ES-I3 (cell line): ENCODE measurements around the gene KIAA1958.

Source experiments
- H3K36me3 ChIP-seq: 2 replicates; pipeline ENCODE4 v1.6.1; 2013; ENCODE audit warnings: mild to moderate bottlenecking, low read length, control low read depth, moderate library complexity; ENCODE audit not compliant: insufficient read depth
- H3K4me1 ChIP-seq: 2 replicates; pipeline ENCODE4 v1.6.1; 2013; ENCODE audit warnings: mild to moderate bottlenecking, control low read depth, low read length; ENCODE audit not compliant: insufficient read depth
- H3K9ac ChIP-seq: 2 replicates; pipeline ENCODE4 v1.6.1; 2013; ENCODE audit warnings: low read depth, mild to moderate bottlenecking, low read length, moderate library complexity
- H3K9me3 ChIP-seq: 2 replicates; pipeline ENCODE4 v1.6.1; 2013; ENCODE audit warnings: mild to moderate bottlenecking, low read length, moderate library complexity; ENCODE audit not compliant: control insufficient read depth, insufficient read depth

The KIAA1958 gene

DNA sequence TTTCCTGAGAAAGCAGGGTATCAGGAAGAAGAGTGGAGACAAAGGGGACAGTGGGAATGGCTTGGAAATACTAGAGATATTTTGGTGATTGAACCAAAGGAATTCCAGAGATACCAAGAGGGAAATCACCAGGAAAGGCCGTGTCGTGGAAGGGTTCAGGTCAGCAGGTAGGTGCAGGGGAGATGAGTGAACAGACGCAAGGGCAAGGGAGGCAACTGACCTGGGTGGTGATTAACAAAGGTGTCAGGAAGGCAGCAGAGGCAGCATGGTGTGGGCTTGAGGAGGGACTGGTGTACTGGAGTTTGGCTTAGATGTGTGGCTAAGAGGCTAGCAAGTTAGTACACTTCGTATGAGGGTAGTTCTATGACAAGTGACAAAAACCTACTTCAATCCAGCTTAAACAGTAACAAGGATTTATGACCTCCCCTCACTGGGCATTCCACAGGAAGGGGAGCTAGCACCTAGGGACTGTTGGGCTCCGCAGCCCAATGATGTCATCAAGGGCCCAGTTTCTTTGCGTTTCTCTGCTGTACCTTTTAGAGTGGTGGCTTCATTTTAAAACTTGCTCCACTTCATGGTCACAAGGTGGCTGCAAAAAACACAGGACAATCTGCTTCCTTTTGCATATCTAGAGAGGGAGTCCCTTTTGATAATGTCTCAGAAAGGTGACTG is 194.2 kb downstream of the KIAA1958 start:
- H3K9me3 ChIP-seq = peaks cover 6% of the 10 kb centered on the region; the same call in 1 of the 2 replicates
- no peak overlapping the region for H3K9ac ChIP-seq
- H3K36me3 ChIP-seq = 0 out of 2 replicates have a peak, but pooled peaks cover 2% of the 10 kb centered on the region
- peaks cover 8% of the 10 kb centered on the region; the same call in 1 of the 2 replicates for H3K4me1 ChIP-seq

DNA sequence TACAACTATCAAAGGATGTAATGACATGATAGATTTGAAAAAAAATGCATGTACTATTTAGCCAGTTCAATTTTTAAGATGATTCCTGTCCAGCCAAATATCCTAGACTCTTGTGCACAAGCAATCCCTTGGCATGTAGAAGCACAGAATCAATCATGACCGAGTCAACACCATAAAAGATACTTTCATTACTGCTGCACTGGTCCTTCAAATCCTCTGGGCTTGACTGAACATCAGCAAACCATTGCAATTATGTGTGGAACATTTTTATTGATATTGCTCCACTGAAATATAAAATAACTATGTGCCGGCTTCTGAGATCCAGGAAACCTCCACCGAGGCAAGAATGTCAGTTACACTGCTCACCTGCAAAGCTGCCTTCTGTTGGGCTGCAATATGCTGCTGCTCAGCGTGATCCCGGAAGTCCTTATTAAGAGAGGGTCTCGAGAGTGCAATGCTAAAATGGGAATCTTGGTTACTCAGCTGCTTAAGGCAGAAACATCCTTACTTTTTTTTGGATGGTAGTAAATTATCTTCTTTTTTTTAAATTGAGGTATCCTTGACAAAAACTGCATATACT is 202.6 kb downstream of the KIAA1958 start:
- peaks cover 8% of the 10 kb centered on the region for H3K36me3 ChIP-seq
- H3K9me3 ChIP-seq = no peaks in the 10 kb centered on the region
- H3K9ac ChIP-seq = no peak overlapping the region
- no peaks in the 10 kb centered on the region for H3K4me1 ChIP-seq

DNA sequence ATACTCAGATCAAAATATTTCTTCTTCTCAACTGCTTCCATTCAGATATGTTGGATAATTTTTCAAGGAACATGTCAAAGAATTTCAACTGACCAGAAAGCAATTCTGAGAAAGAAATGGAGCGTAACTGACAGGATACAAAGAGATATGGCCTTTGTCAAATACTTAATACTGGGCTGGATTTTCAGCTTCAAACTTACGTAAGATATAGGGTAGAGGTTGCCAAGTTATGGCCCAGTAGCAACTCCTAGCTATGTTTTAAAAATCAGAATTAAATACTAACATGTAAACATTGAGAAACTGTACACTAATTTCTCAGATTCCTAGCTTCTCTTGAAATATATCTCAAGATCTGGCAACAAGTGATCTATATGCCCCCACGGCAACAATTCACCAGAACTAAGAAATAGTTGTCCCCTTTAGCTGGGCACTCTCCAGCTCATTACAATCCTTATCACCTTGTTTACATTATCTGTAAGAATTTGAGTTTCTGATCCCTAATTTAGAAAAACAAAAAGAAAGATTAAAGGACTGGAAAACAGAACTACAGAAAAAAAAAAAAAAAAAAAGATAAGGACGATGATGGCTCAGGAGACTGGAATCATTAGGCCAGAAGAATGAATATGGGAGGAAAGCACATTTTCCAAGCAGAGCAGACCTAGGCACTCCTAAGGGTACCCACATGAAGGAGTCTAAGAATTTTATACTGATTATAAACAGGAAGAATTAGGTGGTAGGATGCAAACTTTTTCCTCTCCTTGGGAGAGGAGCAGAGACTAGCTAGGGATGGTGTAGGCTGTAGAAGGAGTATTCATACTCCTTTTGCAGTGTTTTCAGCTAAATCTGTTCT is 208.3 kb downstream of the KIAA1958 start:
- H3K9me3 ChIP-seq = no peaks in the 10 kb centered on the region
- no peaks in the 10 kb centered on the region for H3K4me1 ChIP-seq
- peaks cover 7% of the 10 kb centered on the region; the same call in 1 of the 2 replicates for H3K36me3 ChIP-seq
- no peak overlapping the region for H3K9ac ChIP-seq

DNA sequence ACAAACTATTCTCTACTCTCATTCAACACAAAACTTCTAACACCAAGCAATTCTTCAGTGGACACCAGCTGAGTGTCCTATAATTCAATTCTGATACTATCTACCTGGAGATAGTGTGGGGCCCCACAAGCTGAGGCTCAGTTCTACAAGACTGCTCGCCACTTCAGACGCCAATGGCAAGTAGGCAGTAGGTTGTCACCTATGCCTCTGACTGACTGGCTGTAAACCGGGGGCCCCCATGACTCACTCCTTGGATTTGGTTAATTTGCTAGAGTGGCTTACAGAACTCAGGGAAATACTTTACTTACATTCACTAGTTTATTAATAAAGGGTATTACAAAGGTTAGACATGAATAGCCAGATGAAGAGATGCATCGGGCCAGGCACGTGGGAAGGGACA is 209.8 kb downstream of the KIAA1958 start:
- peaks cover 3% of the 10 kb centered on the region; the same call in 1 of the 2 replicates for H3K36me3 ChIP-seq

DNA sequence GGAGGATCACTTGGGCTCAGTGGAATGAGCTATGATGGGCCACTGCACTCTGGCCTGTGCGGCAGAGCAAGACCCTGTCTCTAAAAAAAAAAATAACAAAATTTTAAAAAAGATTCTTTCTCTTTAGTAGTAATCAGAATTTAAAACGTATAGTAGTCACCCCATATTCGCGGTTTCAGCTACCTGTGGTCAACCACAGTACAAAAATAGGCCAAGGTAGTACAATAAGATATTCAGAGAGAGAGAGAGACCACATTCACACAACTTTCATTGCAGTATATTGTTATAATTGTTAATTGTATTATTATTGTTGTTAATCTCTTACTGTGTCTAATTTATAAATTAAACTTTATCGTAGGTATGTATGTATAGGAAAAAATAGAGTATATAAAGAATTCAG is 212.6 kb downstream of the KIAA1958 start:
- H3K4me1 ChIP-seq = no peaks in the 10 kb centered on the region
- H3K36me3 ChIP-seq = peaks cover 3% of the 10 kb centered on the region; the same call in 1 of the 2 replicates
- H3K9ac ChIP-seq = no peak overlapping the region
- no peaks in the 10 kb centered on the region for H3K9me3 ChIP-seq

More for the DNA sequence above, 209.8 kb downstream of the KIAA1958 start:
- no peaks in the 10 kb centered on the region for H3K4me1 ChIP-seq
- no peaks in the 10 kb centered on the region for H3K9me3 ChIP-seq
- no peak overlapping the region for H3K9ac ChIP-seq

DNA sequence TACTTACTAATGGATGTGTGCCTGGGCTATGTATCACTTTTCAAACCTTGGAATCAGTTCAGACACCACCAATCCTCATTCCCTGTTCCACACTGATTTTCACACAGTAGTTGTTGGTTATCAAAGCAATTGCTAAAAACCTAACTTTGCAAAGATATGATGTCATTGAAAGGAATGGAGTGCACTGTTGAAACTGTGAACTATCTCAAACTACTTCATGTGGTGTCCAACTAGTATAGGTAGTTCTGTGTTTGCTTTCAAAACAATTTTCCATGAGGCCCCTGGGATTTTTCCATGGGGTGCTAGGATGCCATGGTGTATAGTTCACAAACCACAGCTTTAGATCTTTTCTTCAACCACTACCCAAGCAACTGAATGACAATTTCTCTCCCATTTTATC is 213.5 kb downstream of the KIAA1958 start:
- Histone ChIP-seq H3K36me3 (peaks cover 3% of the 10 kb centered on the region; the same call in 1 of the 2 replicates), H3K9me3 (no peaks in the 10 kb centered on the region), H3K9ac (no peak overlapping the region), H3K4me1 (no peaks in the 10 kb centered on the region)

DNA sequence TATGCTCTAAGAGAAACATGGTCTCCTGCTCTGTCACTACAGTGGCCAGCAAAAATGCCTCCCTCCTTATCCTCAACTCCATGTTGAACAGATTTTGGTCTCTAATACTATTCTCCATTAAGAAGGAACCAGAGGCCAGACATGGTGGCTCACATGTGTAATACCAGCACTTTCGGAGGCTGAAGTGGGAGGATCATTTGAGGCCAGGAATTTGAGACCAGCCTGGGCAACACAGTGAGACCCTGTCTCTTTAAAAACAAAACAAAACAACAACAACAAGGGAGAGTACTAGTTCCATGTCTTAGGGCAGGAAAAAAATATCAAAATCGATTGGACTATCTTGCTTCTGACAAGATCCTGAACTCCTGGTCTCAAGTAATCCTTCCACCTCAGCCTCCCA is 216.7 kb downstream of the KIAA1958 start:
- H3K36me3 ChIP-seq = no peaks in the 10 kb centered on the region; the same call in 1 of the 2 replicates
- H3K4me1 ChIP-seq = no peaks in the 10 kb centered on the region
- no peaks in the 10 kb centered on the region for H3K9me3 ChIP-seq
- no peak overlapping the region for H3K9ac ChIP-seq

DNA sequence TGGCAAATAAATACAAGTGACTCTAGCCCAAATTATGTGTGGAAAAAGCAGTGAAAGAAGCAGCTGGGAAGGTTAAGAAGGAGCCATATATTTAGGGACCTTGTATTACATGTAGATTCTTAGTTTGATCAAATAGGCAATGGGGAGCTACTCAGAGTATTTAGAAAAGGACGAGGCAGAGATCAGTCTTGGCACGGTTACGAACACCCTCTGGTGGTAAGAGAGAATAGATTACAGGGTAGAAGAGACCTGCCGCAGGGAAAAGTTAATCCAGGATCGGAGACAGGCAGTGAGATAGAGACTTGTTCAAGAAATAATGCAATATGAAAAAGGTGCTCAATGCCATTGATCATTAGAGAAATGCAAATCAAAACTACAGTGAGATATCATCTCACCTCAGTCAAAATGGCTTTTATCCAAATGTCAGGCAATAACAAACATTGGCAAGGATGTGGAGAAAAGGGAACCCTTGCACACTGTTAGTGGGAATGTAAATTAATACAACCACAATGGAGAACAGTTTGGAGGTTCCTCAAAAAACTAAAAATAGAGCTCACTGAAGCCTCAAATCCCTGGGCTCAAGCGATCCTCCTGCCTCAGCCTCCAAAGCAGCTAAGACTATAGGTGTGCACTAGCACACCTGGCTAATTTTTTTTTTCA is 219.3 kb downstream of the KIAA1958 start:
- H3K9ac ChIP-seq = no peak overlapping the region
- H3K36me3 ChIP-seq = no peaks in the 10 kb centered on the region
- no peaks in the 10 kb centered on the region for H3K4me1 ChIP-seq
- no peaks in the 10 kb centered on the region for H3K9me3 ChIP-seq

DNA sequence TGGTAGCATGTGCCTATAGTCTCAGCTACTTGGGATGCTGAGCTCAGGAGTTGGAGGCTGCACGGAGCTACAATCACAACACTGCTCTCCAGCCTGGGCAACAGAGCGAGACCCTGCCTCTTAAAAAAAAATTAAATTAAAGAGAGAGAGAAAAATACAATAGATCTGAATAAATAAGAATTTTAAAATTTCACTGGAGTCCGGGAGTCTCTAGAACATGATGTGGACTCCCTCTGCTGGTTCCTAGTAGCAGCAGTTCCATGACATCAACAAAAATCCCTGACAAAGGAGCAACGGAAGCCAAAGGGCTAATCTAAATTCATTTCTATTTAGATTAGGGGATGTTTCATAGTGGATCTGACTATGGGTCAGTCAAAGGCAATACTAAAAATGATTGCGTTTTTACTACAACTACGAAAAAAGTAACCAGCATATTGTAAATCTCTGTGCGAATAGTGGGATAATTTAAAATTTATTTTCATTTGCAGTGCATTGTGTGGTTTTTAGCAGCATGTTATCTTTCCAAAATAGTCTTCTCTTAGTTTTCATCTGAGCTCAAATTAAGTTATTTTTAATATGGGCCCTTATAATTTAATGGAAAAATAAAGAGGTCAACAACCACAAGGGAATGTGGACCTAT is 224.5 kb downstream of the KIAA1958 start:
- H3K9ac ChIP-seq = no peak overlapping the region
- H3K9me3 ChIP-seq = no peaks in the 10 kb centered on the region
- H3K4me1 ChIP-seq = no peaks in the 10 kb centered on the region
- no peaks in the 10 kb centered on the region for H3K36me3 ChIP-seq

DNA sequence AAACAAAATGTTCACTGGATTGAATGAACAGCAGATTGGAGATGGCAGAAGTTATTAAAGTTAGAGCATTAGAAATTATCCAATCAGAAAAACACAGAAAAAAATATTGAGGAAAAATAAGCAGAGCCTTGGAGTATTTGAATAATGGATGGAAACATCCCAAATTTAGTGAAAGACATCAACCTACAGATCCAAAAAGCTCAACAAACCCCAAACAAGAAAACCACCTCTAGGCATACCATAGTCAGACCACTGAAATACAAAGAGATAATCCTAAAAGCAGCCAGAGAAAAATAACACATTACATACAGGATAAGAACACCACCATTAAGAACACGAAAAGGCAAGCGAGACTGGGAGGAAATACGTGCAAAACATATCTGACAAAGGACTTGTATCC is 226.1 kb downstream of the KIAA1958 start:
- H3K9me3 ChIP-seq = no peaks in the 10 kb centered on the region
- H3K9ac ChIP-seq = no peak overlapping the region
- no peaks in the 10 kb centered on the region for H3K36me3 ChIP-seq
- H3K4me1 ChIP-seq = no peaks in the 10 kb centered on the region

DNA sequence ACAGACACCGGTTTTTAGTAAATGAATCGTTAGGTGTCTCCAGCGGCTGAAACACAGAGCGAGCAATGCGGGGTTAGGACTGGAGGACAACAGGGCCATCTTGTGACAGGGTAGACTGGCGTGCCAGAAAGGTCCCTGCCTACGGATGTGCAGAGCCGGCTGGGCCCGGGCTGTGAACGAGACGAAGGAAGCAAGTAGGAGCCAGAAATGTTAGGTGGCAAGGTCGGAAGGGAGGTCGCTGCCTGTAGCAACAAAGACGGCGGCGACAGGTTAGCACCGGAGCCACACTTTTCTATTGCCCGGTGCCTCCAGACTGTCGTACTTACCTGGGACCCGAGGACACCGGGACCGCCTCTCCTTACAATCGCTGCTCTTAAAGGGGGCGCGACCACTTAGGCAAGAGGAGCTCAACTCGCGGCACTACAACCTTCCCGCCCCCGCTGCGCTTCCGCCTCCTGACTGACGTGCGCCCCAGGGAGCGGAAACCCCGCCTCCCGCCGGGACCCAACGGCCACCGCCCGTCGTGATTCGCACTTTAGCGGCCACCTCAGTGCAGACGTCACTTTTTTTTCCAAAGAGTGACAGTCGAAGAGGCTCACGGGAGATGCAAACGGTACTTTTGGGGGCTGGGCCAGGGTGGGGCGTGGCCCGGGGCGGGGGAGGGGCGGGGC is 231.2 kb downstream of the KIAA1958 start, which contains the start of gene INIP:
Gene INIP, minus strand, starts transcription at position 457 of the 671 bp plus-strand sequence. CDS start 1,632 bp downstream, outside the sequence.
- H3K9ac ChIP-seq = peak within 1 kb of the TSS; percentile 83
- no peaks in the 10 kb centered on the region for H3K4me1 ChIP-seq
- no peaks in the 10 kb centered on the region for H3K36me3 ChIP-seq
- no peaks in the 10 kb centered on the region for H3K9me3 ChIP-seq
